K562 (cell line): ENCODE data around the gene RET. TPM values are rescaled to one million over a fixed set of nuclear protein-coding genes. Genes with fewer than 3 reads are reported as not detected.

Experiments
- BCOR ChIP-seq: fragments of 450-650 bp; IDR thresholded peaks from 2 replicates; pipeline ENCODE4 v1.6.1; 2016
- CBFA2T3 ChIP-seq: fragments of 450-650 bp; IDR thresholded peaks from 2 replicates; pipeline ENCODE4 v1.6.1; 2017
- CBX3 ChIP-seq, 2 experiments: IDR thresholded peaks; 1 replicate in 1 of 2; 2 replicates in 1 of 2; pipeline ENCODE4 v1.6.1; 2012; ENCODE audit warnings: inconsistent platforms in 2 of 2, low read length in 2 of 2, borderline replicate concordance in 1 of 2, control low read depth in 1 of 2
- HOXB6 ChIP-seq: fragments of 250-450 bp; sonication (Bioruptor Pico); IDR thresholded peaks from 2 replicates; pipeline ENCODE4 v1.5.1; 2022; ENCODE audit warnings: mild to moderate bottlenecking, borderline replicate concordance
- NFIX ChIP-seq: fragments of 250-450 bp; sonication (Bioruptor Pico); IDR thresholded peaks from 2 replicates; pipeline ENCODE4 v1.4.0; 2020; ENCODE audit warnings: low read depth, mild to moderate bottlenecking, moderate library complexity
- STAT5A ChIP-seq: IDR thresholded peaks from 2 replicates; pipeline ENCODE4 v1.6.1; 2012; ENCODE audit warnings: low read length, inconsistent platforms, borderline replicate concordance
- ZNF12 ChIP-seq: sonication (generic); formaldehyde crosslinking; IDR thresholded peaks from 2 replicates; pipeline ENCODE4 v1.4.0; 2020; ENCODE audit warnings: mild to moderate bottlenecking, missing genetic modification reagents
- ZNF140 ChIP-seq: fragments of 250-450 bp; sonication (Bioruptor Pico); IDR thresholded peaks from 2 replicates; pipeline ENCODE4 v1.8.0; 2021; ENCODE audit warnings: moderate library complexity, mild to moderate bottlenecking, inconsistent platforms
- ZNF212 ChIP-seq: fragments of 450-650 bp; formaldehyde crosslinking; IDR thresholded peaks from 2 replicates; pipeline ENCODE4 v1.4.0; 2020; ENCODE audit warnings: mild to moderate bottlenecking
- ZSCAN32 ChIP-seq: fragments of 450-650 bp; formaldehyde crosslinking; IDR thresholded peaks from 2 replicates; pipeline ENCODE4 v1.4.0; 2020; ENCODE audit warnings: mild to moderate bottlenecking, moderate library complexity
- polyA plus RNA-seq, 8 experiments: library from polyadenylated mRNA; depleted of rRNA in 4 of 8; stranded (reverse) in 5 of 8; unstranded in 3 of 8; fragments of >200 nt; fragmentation: Nextera tagmentation in 2 of 8; fragmentation: Illumina TruSeq in 1 of 8; extraction: Ambion mirVana in 2 of 8; extraction: Trizol in 1 of 8; gene quantifications; 2 replicates each; pipeline versions ENCODE4 v1.2.1 to v1.2.3, GENCODE V29; 2011 to 2014; ENCODE audit warnings: inconsistent platforms in 1 of 8, missing spikeins in 1 of 8
- total RNA-seq, 7 experiments: library from RNA; depleted of rRNA in 6 of 7; stranded (reverse); fragments of >200 nt in 6 of 7; fragmentation: Illumina TruSeq in 2 of 7; extraction: Trizol in 2 of 7; gene quantifications; 2 replicates each; pipeline versions ENCODE4 v1.2.1 to v1.2.3, GENCODE V29; 2011 to 2021; ENCODE audit warnings: low replicate concordance in 1 of 7
- TF ChIP-seq, protein P1 (sequence below): sonication (generic); formaldehyde crosslinking; IDR thresholded peaks from 2 replicates; pipeline ENCODE4 v1.8.1; 2023; ENCODE audit warnings: mild to moderate bottlenecking, missing genetic modification reagents
- TF ChIP-seq, protein P2 (sequence below): fragments of 200-800 bp; sonication (Bioruptor generic); IDR thresholded peaks from 2 replicates; pipeline ENCODE4 v1.6.1; 2016; ENCODE audit warnings: missing genetic modification characterization, missing compliant biosample characterization
- TF ChIP-seq, protein P3 (sequence below): fragments of 250-450 bp; sonication (Bioruptor Pico); IDR thresholded peaks from 2 replicates; pipeline ENCODE4 v1.8.0; 2022; ENCODE audit warnings: moderate library complexity, mild to moderate bottlenecking, inconsistent platforms
- TF ChIP-seq, protein P4 (sequence below), 3 experiments: IDR thresholded peaks in 2 of 3; conservative IDR thresholded peaks in 1 of 3; 2 replicates each; pipeline ENCODE4 v1.5.1; 2011 to 2012; ENCODE audit warnings: low read length in 3 of 3, mild to moderate bottlenecking in 3 of 3, control low read depth in 2 of 3, improper control_type of control experiment in 1 of 3, inconsistent platforms in 1 of 3, low read depth in 1 of 3, mixed read lengths in 1 of 3, moderate library complexity in 1 of 3; ENCODE audit not compliant: insufficient read depth in 2 of 3

RET gene
- total and polyA plus RNA-seq, 9 of the 15 experiments (the other 6 are each of a cell fraction or from before 2014, with no cell fraction given) = 0.04 to 0.05 TPM; not detected in 7

DNA sequence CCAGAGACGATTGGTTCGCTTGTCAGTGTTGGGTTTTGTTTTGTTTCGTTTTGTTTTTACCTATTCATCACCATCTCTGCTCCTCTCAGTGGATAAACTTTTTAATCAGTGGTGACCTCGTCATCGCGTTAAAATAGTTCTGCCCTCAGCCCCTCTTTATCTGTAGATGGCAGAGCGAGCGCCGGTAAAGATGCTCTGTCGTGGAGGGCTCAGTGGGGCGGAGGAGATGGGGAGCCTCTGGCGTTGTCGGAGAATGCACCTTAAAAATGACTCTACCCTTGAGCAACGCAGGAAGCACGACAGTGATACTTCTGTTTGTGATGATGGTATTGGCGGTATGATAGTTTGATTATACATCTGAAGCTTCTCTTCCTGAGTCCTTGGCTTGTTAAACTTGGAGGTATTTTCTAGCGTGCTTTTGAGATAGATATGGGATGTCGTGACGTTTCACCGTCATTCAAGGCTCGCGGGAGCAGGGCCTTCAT lies 61.9 kb downstream of the RET start (continued):
- TF ChIP-seq, protein P1, sequence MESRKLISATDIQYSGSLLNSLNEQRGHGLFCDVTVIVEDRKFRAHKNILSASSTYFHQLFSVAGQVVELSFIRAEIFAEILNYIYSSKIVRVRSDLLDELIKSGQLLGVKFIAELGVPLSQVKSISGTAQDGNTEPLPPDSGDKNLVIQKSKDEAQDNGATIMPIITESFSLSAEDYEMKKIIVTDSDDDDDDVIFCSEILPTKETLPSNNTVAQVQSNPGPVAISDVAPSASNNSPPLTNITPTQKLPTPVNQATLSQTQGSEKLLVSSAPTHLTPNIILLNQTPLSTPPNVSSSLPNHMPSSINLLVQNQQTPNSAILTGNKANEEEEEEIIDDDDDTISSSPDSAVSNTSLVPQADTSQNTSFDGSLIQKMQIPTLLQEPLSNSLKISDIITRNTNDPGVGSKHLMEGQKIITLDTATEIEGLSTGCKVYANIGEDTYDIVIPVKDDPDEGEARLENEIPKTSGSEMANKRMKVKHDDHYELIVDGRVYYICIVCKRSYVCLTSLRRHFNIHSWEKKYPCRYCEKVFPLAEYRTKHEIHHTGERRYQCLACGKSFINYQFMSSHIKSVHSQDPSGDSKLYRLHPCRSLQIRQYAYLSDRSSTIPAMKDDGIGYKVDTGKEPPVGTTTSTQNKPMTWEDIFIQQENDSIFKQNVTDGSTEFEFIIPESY (CRISPR knock-in tag) = no peak
- TF ChIP-seq BCOR = 0 out of 2 replicates have a peak, but pooled peaks have one; percentile 11
- no peak for TF ChIP-seq ZNF140
- TF ChIP-seq CBFA2T3 = peak; percentile 12; the same call in 1 of the 2 replicates
- TF ChIP-seq STAT5A = no peak
- TF ChIP-seq CBX3 (IDR thresholded peaks at IDR 0.05; ENCODE audit: borderline replicate concordance in 1 of 2, low read length in 2 of 2) = no peak
- TF ChIP-seq, protein P2, sequence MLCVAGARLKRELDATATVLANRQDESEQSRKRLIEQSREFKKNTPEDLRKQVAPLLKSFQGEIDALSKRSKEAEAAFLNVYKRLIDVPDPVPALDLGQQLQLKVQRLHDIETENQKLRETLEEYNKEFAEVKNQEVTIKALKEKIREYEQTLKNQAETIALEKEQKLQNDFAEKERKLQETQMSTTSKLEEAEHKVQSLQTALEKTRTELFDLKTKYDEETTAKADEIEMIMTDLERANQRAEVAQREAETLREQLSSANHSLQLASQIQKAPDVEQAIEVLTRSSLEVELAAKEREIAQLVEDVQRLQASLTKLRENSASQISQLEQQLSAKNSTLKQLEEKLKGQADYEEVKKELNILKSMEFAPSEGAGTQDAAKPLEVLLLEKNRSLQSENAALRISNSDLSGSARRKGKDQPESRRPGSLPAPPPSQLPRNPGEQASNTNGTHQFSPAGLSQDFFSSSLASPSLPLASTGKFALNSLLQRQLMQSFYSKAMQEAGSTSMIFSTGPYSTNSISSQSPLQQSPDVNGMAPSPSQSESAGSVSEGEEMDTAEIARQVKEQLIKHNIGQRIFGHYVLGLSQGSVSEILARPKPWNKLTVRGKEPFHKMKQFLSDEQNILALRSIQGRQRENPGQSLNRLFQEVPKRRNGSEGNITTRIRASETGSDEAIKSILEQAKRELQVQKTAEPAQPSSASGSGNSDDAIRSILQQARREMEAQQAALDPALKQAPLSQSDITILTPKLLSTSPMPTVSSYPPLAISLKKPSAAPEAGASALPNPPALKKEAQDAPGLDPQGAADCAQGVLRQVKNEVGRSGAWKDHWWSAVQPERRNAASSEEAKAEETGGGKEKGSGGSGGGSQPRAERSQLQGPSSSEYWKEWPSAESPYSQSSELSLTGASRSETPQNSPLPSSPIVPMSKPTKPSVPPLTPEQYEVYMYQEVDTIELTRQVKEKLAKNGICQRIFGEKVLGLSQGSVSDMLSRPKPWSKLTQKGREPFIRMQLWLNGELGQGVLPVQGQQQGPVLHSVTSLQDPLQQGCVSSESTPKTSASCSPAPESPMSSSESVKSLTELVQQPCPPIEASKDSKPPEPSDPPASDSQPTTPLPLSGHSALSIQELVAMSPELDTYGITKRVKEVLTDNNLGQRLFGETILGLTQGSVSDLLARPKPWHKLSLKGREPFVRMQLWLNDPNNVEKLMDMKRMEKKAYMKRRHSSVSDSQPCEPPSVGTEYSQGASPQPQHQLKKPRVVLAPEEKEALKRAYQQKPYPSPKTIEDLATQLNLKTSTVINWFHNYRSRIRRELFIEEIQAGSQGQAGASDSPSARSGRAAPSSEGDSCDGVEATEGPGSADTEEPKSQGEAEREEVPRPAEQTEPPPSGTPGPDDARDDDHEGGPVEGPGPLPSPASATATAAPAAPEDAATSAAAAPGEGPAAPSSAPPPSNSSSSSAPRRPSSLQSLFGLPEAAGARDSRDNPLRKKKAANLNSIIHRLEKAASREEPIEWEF (CRISPR knock-in tag) = no peak
- TF ChIP-seq, protein P3, sequence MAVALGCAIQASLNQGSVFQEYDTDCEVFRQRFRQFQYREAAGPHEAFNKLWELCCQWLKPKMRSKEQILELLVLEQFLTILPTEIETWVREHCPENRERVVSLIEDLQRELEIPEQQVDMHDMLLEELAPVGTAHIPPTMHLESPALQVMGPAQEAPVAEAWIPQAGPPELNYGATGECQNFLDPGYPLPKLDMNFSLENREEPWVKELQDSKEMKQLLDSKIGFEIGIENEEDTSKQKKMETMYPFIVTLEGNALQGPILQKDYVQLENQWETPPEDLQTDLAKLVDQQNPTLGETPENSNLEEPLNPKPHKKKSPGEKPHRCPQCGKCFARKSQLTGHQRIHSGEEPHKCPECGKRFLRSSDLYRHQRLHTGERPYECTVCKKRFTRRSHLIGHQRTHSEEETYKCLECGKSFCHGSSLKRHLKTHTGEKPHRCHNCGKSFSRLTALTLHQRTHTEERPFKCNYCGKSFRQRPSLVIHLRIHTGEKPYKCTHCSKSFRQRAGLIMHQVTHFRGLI (CRISPR knock-in tag) = no peak
- TF ChIP-seq ZNF212 (CRISPR knock-in tag) = no peak
- no peak for TF ChIP-seq ZSCAN32 (CRISPR knock-in tag)
- TF ChIP-seq NFIX (CRISPR knock-in tag) = no peak
- TF ChIP-seq ZNF12 (CRISPR knock-in tag) = no peak
- no peak for TF ChIP-seq HOXB6 (CRISPR knock-in tag)
- TF ChIP-seq, protein P4, sequence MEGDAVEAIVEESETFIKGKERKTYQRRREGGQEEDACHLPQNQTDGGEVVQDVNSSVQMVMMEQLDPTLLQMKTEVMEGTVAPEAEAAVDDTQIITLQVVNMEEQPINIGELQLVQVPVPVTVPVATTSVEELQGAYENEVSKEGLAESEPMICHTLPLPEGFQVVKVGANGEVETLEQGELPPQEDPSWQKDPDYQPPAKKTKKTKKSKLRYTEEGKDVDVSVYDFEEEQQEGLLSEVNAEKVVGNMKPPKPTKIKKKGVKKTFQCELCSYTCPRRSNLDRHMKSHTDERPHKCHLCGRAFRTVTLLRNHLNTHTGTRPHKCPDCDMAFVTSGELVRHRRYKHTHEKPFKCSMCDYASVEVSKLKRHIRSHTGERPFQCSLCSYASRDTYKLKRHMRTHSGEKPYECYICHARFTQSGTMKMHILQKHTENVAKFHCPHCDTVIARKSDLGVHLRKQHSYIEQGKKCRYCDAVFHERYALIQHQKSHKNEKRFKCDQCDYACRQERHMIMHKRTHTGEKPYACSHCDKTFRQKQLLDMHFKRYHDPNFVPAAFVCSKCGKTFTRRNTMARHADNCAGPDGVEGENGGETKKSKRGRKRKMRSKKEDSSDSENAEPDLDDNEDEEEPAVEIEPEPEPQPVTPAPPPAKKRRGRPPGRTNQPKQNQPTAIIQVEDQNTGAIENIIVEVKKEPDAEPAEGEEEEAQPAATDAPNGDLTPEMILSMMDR (IDR thresholded peaks at IDR 0.05 in 2 of 3, conservative IDR thresholded peaks at IDR 0.05 in 1 of 3; ENCODE audit: insufficient read depth in 2 of 3, low read depth in 1 of 3, low read length in 3 of 3) = peak in 1 of 3 experiments; percentile 5; a peak in 1 of 6 replicates
